GM23338 (cell line): ENCODE measurements around the gene CAPN15.

Experiments
- CREB1 ChIP-seq: fragments of 250-450 bp; sonication (Bioruptor Pico); IDR thresholded peaks from 2 replicates; pipeline ENCODE4 v1.5.0; 2020; ENCODE audit warnings: low read depth, mild to moderate bottlenecking, moderate library complexity
- CTCF ChIP-seq, 2 experiments: fragments of 200-600 bp in 1 of 2; sonication (generic) in 1 of 2; conservative IDR thresholded peaks; 2 replicates each; pipeline versions ENCODE4 v1.5.1 to v1.6.1; 2016 to 2017; ENCODE audit warnings: antibody characterized with exemption in 2 of 2, low read depth in 2 of 2, mild to moderate bottlenecking in 2 of 2, moderate library complexity in 1 of 2
- ETS1 ChIP-seq: IDR thresholded peaks from 2 replicates; pipeline ENCODE4 v1.6.1; 2016; ENCODE audit warnings: antibody characterized with exemption
- EZH2 ChIP-seq: fragments of 200-600 bp; sonication (generic); IDR thresholded peaks from one replicate; pipeline ENCODE4 v1.8.0; 2017; ENCODE audit warnings: antibody characterized with exemption, mild to moderate bottlenecking, low read depth; ENCODE audit not compliant: unreplicated experiment
- EZH2phosphoT487 ChIP-seq: fragments of 200-600 bp; sonication (generic); IDR thresholded peaks from one replicate; pipeline ENCODE4 v1.8.1; 2018; ENCODE audit warnings: antibody characterized with exemption; ENCODE audit not compliant: unreplicated experiment
- JUNB ChIP-seq: IDR thresholded peaks from one replicate; pipeline ENCODE4 v1.6.1; 2016; ENCODE audit warnings: antibody characterized with exemption; ENCODE audit not compliant: unreplicated experiment
- POLR2AphosphoS5 ChIP-seq: IDR thresholded peaks from 2 replicates; pipeline ENCODE4 v1.6.1; 2016; ENCODE audit warnings: antibody characterized with exemption, low read depth
- REST ChIP-seq: IDR thresholded peaks from one replicate; pipeline ENCODE4 v1.6.1; 2018; ENCODE audit warnings: antibody characterized with exemption; ENCODE audit not compliant: unreplicated experiment
- STAT1 ChIP-seq: IDR thresholded peaks from one replicate; pipeline ENCODE4 v1.6.1; 2016; ENCODE audit warnings: antibody characterized with exemption; ENCODE audit not compliant: unreplicated experiment
- ZNF114 ChIP-seq: fragments of 250-450 bp; sonication (Bioruptor Pico); IDR thresholded peaks from 2 replicates; pipeline ENCODE4 v1.5.0; 2020; ENCODE audit warnings: mild to moderate bottlenecking, moderate library complexity
- ZNF331 ChIP-seq: fragments of 250-450 bp; sonication (Bioruptor Pico); IDR thresholded peaks from 2 replicates; pipeline ENCODE4 v1.5.0; 2020; ENCODE audit warnings: low read depth, mild to moderate bottlenecking, moderate library complexity

- TF ChIP-seq CTCF (conservative IDR thresholded peaks at IDR 0.05; ENCODE audit: low read depth in 2 of 2) (no peak), POLR2AphosphoS5 (no peak), EZH2phosphoT487 (no peak), CREB1 (no peak), EZH2 (no peak), ETS1 (no peak), ZNF331 (no peak), JUNB (no peak), REST (no peak), STAT1 (no peak), ZNF114 (no peak)
Measured at GRCh38 chr16:561413-561794, 33.9 kb downstream of the CAPN15 start.
